HepG2 (cell line): ENCODE measurements around the gene IQCE. TPM values are rescaled to one million over a fixed set of nuclear protein-coding genes. Genes with fewer than 3 reads are reported as not detected.

ENCODE experiments used
- ATAC-seq: fragments of 200-7000 bp; cut with Tn5 transposase; 3 replicates; pipeline ENCODE4 v1.9.1; 2020; ENCODE audit warnings: mild to moderate bottlenecking, moderate library complexity
- BruUV-seq: library from RNA; stranded (reverse); fragments of 400-500 nt; replicated peaks from 2 replicates; lab custom pipeline; 2021; lab: Mats Ljungman, UMichigan
- CTCF ChIA-PET: fragments of 300-600 bp; formaldehyde crosslinking; extraction: SDS; loops from one replicate; lab custom pipeline; 2021; ENCODE audit warnings: low total read pairs, inconsistent platforms, low intra/inter-chr PET ratio; lab: Yijun Ruan, JAX
- POLR2A ChIA-PET: fragments of 350-600 bp; sonication (Branson Sonifier 250); formaldehyde crosslinking; loops from one replicate; lab custom pipeline; 2020; ENCODE audit warnings: antibody characterized with exemption, inconsistent platforms; lab: Yijun Ruan, JAX
- DNase-seq: peaks from one replicate; pipeline ENCODE4 v3.0.0-alpha.2; 2015; ENCODE audit warnings: low spot score
- FAIRE-seq: peaks from 3 replicates; lab custom pipeline; 2011; peaks lifted over from hg19 to GRCh38; lab: Jason Lieb, UNC
- H2AFZ ChIP-seq: one replicate; pipeline ENCODE4 v1.6.1; 2011; ENCODE audit warnings: low read length, inconsistent platforms
- H3K27ac ChIP-seq: fragments of 300-600 bp; 3 replicates; pipeline ENCODE4 v1.8.0; 2011; ENCODE audit warnings: mixed run types, mild to moderate bottlenecking, mixed read lengths, low read length, inconsistent platforms; ENCODE audit not compliant: insufficient read depth; ENCODE audit errors: extremely low read length
- H3K27me3 ChIP-seq, 2 experiments: fragments of 200-600 bp in 1 of 2; 2 replicates in 1 of 2; 3 replicates in 1 of 2; pipeline versions ENCODE4 v1.6.0 to v1.8.0; 2011; ENCODE audit warnings: low read length in 2 of 2, mild to moderate bottlenecking in 2 of 2, moderate library complexity in 2 of 2, inconsistent platforms in 1 of 2; ENCODE audit not compliant: insufficient read depth in 2 of 2, control insufficient read depth in 1 of 2
- H3K36me3 ChIP-seq, 2 experiments: fragments of 200-600 bp in 1 of 2; replicated peaks in 1 of 2; 2 replicates in 1 of 2; 3 replicates in 1 of 2; pipeline versions ENCODE4 v1.5.1 to v1.8.0; 2011; ENCODE audit warnings: low read length in 2 of 2, inconsistent platforms in 1 of 2; ENCODE audit not compliant: insufficient read depth in 2 of 2, control insufficient read depth in 1 of 2
- H3K4me1 ChIP-seq: 2 replicates; pipeline ENCODE4 v1.5.1; 2012; ENCODE audit warnings: low read length, inconsistent platforms; ENCODE audit not compliant: insufficient read depth
- H3K4me2 ChIP-seq: 2 replicates; pipeline ENCODE4 v1.6.0; 2011; ENCODE audit warnings: low read depth, low read length, inconsistent platforms
- H3K4me3 ChIP-seq, 3 experiments: fragments of 200-600 bp in 1 of 3; sonication (generic), shearing (Covaris generic) in 1 of 3; replicated peaks in 1 of 3; 2 replicates each; pipeline ENCODE4 v1.5.1; 2011 to 2016; ENCODE audit warnings: low read length in 3 of 3, inconsistent platforms in 2 of 3, low read depth in 2 of 3, mild to moderate bottlenecking in 2 of 3, control low read depth in 1 of 3, mixed read lengths in 1 of 3; ENCODE audit not compliant: insufficient read depth in 1 of 3
- H3K79me2 ChIP-seq: one replicate; pipeline ENCODE4 v1.6.1; 2011; ENCODE audit warnings: low read length, inconsistent platforms; ENCODE audit not compliant: insufficient read depth
- H3K9ac ChIP-seq: 2 replicates; pipeline ENCODE4 v1.6.0; 2011; ENCODE audit warnings: mild to moderate bottlenecking, low read depth, low read length, inconsistent platforms; ENCODE audit not compliant: insufficient read depth
- H3K9me3 ChIP-seq: 2 replicates; pipeline ENCODE4 v1.5.1; 2012; ENCODE audit warnings: mild to moderate bottlenecking, low read length
- H4K20me1 ChIP-seq: 2 replicates; pipeline ENCODE4 v1.6.0; 2011; ENCODE audit warnings: inconsistent platforms, mild to moderate bottlenecking, low read length, moderate library complexity; ENCODE audit not compliant: insufficient read depth
- CENPBD1 ChIP-seq: sonication (generic); formaldehyde crosslinking; IDR thresholded peaks from 2 replicates; pipeline ENCODE4 v1.8.0; 2022; ENCODE audit warnings: missing genetic modification reagents, low read depth, mild to moderate bottlenecking, borderline replicate concordance
- MTERF4 ChIP-seq: sonication (generic); formaldehyde crosslinking; IDR thresholded peaks from 2 replicates; pipeline ENCODE4 v1.8.0; 2023; ENCODE audit warnings: mild to moderate bottlenecking, missing genetic modification reagents
- SKI ChIP-seq: fragments of 450-650 bp; IDR thresholded peaks from one replicate; pipeline ENCODE4 v1.6.1; 2018; ENCODE audit warnings: mild to moderate bottlenecking; ENCODE audit not compliant: partially characterized antibody
- SMAD9 ChIP-seq: sonication (generic); formaldehyde crosslinking; IDR thresholded peaks from 2 replicates; pipeline ENCODE4 v1.5.1; 2020; ENCODE audit warnings: mild to moderate bottlenecking, missing genetic modification reagents
- ZNF121 ChIP-seq: sonication (generic); formaldehyde crosslinking; IDR thresholded peaks from 2 replicates; pipeline ENCODE4 v1.5.0; 2020; ENCODE audit warnings: mild to moderate bottlenecking, missing genetic modification reagents
- ZNF280B ChIP-seq: sonication (generic); formaldehyde crosslinking; IDR thresholded peaks from 2 replicates; pipeline ENCODE4 v1.5.0; 2020; ENCODE audit warnings: missing genetic modification reagents, mild to moderate bottlenecking, borderline replicate concordance
- ZNF282 ChIP-seq: fragments of 450-650 bp; IDR thresholded peaks from 2 replicates; pipeline ENCODE4 v1.6.1; 2018; ENCODE audit not compliant: partially characterized antibody
- ZNF331 ChIP-seq: sonication (generic); formaldehyde crosslinking; IDR thresholded peaks from 2 replicates; pipeline ENCODE4 v1.4.0; 2020; ENCODE audit warnings: missing genetic modification reagents
- WGBS: methylation state at CpG from one replicate; pipeline ENCODE4 v1.1.6; 2017; ENCODE audit warnings: low lambda C conversion rate; 5-methylcytosine and 5-hydroxymethylcytosine counted together
- in situ Hi-C: cut with HindIII; loops from 2 replicates; pipeline ENCODE4 v1.10.0; 2017; ENCODE audit warnings: low pct_unique_long_range_greater_than_20kb; ENCODE audit not compliant: extremely low pct_ligation_motif_present
- intact Hi-C: fragments of 100-400 bp; cut with micrococcal nuclease; formaldehyde crosslinking; loops from one replicate; pipeline ENCODE4 v1.10.0; 2022; ENCODE audit not compliant: unreplicated experiment
- polyA plus RNA-seq, 8 experiments: library from polyadenylated mRNA; depleted of rRNA in 3 of 8; stranded (reverse) in 7 of 8; unstranded in 1 of 8; fragments of >200 nt; fragmentation: Illumina TruSeq in 4 of 8; extraction: Trizol in 4 of 8; gene quantifications; 2 replicates each; pipeline versions ENCODE4 v1.2.1 to v1.2.3, GENCODE V29; 2011 to 2016; ENCODE audit warnings: low read depth in 4 of 8, missing spikeins in 1 of 8, mixed read lengths in 1 of 8; ENCODE audit not compliant: insufficient read depth in 1 of 8
- total RNA-seq, 5 experiments: library from RNA; depleted of rRNA; stranded (reverse); fragments of >200 nt; fragmentation: Illumina TruSeq; extraction: Trizol; gene quantifications; 2 replicates each; pipeline ENCODE4 v1.2.3, GENCODE V29; 2016; ENCODE audit warnings: low read depth in 1 of 5

The IQCE gene
- total and polyA plus RNA-seq, 2 of the 13 experiments (the other 11 are each of a cell fraction or from before 2014, with no cell fraction given) = 1.5 to 2.5 TPM

- peaks cover 16 to 47% of the 10 kb centered on the region in 2 experiments; a peak in 4 of 5 replicates for H3K36me3 ChIP-seq
- no peaks in the 10 kb centered on the region for H4K20me1 ChIP-seq
- no peak overlapping the region for H3K9ac ChIP-seq
- no peak overlapping the region for H3K4me3 ChIP-seq
- FAIRE-seq (no peak), DNase-seq (no peak)
- no peaks in the 10 kb centered on the region for H3K79me2 ChIP-seq
- H3K4me2 ChIP-seq = no peak overlapping the region
- CTCF ChIA-PET = no interaction called here
- H2AFZ ChIP-seq = no peak overlapping the region
- no peaks in the 10 kb centered on the region for H3K9me3 ChIP-seq
- no TSS peak for BruUV-seq
- TF ChIP-seq ZNF331 (CRISPR knock-in tag) (no peak), SKI (no peak), CENPBD1 (CRISPR knock-in tag) (no peak), SMAD9 (CRISPR knock-in tag) (no peak), ZNF282 (no peak), ZNF280B (0 out of 2 replicates have a peak, but pooled peaks have one; percentile 40), ZNF121 (CRISPR knock-in tag) (peak; percentile 75), MTERF4 (no peak)
- TF ChIP-seq, all 625 proteins: peak for 2
- no peaks in the 10 kb centered on the region for H3K27me3 ChIP-seq
- in situ Hi-C loops = no loop called here
- ATAC-seq = no peak
- no peak overlapping the region for H3K27ac ChIP-seq
- 91% methylated on average over 13 of the region's 20 CpGs for WGBS
- POLR2A ChIA-PET = no interaction called here
- no peaks in the 10 kb centered on the region for H3K4me1 ChIP-seq
- intact Hi-C loops = no loop called here
These were observed 12.9 kb upstream of the IQCE start for GRCh38 chr7:2545746-2546425.
